Measurements from ENCODE around the gene MVD.

- TF ChIP-seq, protein P1, sequence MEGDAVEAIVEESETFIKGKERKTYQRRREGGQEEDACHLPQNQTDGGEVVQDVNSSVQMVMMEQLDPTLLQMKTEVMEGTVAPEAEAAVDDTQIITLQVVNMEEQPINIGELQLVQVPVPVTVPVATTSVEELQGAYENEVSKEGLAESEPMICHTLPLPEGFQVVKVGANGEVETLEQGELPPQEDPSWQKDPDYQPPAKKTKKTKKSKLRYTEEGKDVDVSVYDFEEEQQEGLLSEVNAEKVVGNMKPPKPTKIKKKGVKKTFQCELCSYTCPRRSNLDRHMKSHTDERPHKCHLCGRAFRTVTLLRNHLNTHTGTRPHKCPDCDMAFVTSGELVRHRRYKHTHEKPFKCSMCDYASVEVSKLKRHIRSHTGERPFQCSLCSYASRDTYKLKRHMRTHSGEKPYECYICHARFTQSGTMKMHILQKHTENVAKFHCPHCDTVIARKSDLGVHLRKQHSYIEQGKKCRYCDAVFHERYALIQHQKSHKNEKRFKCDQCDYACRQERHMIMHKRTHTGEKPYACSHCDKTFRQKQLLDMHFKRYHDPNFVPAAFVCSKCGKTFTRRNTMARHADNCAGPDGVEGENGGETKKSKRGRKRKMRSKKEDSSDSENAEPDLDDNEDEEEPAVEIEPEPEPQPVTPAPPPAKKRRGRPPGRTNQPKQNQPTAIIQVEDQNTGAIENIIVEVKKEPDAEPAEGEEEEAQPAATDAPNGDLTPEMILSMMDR (IDR thresholded peaks at IDR 0.05): peak in 2 of 6 experiments; percentile 4 to 15
- no peak for TF ChIP-seq POLR2A (IDR thresholded peaks at IDR 0.05)
Observed at GRCh38 chr16:88628512-88628974, 34.3 kb downstream of the MVD start.
